HG02571 (cell line): ENCODE results near the gene MFN1.

Experiments
- ATAC-seq: cut with Tn5 transposase; IDR thresholded peaks from one replicate; pipeline ENCODE4 v1.9.1; 2021; ENCODE audit warnings: mild to moderate bottlenecking, moderate library complexity; ENCODE audit not compliant: unreplicated experiment

Gene MFN1

DNA sequence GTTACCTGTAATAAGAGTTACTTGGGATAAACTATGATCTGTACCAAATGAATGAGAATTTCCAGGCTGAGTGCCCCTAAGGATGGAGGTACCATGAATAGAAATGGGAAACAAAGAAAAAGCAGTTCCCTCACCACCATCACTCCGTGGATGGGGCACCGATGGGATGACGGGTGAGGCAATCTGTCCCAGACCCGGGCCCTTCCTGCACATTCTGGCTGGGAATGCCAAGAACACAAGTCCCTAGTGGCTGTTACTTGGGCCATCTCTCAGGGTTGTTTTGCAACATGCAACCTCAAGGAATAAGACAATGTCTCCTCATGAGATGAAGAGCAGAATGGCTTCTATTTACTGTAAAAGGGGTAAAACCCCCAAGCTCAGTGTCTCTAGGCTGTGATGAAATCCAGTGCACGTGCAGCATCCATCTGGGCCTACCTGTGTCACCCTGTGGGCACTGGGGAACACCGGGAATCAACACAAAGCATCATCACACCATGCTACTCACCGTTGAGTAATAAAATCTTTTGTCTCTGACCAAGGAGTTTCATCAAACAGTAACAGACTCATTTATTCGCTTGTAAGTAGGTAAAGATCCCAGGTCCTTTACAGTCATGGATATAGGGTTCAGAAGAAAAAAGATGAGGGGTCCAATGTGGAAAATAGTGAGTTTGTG, 81.5 kb downstream of the MFN1 start:
- ATAC-seq: no peak

DNA sequence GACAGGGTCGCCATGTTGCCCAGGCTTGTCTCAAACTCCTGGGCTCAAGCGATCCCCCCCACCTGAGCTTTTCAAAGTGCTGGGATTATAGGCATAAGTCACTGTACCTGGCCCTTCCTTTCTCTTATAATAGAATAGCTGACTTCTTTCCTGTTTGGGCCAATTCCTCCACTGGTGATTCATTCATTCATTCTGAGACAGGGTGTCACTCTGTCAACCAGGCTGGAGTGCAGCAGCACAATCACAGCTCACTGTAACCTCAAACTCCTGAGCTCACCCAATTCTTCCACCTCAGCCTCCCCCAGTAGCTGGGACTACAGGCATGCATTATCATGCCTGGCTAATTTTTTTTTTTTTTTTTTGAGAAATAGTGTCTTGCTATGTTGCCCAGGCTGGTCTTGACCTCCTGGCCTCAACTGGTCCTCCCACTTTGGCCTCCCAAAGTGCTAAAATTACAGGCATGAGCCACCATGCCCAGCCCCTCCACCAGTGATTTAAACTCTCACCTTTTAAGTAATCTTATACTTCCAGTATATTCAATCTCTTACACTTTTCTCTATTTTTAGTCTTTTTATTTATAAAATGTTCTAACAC, 82.9 kb downstream of the MFN1 start:
- no peak for ATAC-seq

DNA sequence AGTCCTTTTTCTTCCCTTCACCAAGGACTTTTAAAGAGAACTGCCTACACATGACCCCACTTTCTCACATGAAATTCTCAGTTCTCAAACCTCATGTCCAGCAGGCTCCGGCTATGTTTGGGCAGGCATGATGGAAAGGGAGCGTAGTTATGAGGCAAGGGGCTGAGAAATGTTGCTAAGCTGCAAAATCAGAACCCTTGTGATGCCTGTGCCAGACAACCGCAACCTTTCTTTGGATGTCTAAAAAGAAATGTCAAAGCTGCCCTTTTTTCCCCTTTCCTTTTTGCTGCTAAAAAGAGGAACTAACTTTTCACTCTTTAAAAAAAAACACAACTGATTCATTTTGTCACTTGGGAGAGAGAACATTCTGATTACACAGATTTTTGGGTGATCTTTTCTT, 84.5 kb downstream of the MFN1 start:
- ATAC-seq: peak; percentile 67

DNA sequence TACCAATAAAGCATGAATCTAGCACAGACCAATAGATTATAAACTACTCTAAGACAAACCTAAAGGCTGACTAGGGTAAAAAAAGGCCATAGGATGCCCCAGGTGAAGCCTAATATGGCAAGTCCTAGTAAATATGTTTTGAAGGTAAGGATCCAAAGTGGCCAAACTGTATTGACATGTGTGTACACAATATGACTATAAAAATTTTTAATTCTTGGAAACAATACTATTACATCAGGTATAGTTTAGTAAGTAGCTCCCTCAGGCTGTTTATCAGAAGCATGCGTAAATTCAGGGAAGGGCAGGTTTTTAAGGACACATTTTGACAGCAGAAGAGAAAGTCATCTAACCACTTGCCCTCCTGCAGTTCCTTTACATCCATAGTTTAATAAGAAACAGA, 84.9 kb downstream of the MFN1 start:
- no peak for ATAC-seq

DNA sequence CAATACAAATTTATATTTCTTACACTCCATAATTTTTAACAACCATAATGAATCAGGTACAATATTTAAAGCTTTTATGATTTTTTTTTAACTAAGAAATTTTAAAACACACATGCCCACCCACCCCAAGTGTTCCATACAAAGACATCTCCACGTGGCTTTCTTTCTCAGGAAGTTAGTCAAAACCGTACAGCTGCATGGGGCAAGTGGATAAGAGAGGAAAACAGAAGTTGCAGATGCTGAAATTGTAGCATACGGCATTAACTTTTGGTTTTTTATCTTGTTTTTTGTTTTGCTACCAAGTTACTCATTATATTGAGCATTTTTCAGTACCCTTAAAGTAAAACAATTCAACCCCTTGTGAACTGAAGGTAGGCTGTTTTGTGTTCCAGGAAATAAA, 89.0 kb downstream of the MFN1 start:
- no peak for ATAC-seq

DNA sequence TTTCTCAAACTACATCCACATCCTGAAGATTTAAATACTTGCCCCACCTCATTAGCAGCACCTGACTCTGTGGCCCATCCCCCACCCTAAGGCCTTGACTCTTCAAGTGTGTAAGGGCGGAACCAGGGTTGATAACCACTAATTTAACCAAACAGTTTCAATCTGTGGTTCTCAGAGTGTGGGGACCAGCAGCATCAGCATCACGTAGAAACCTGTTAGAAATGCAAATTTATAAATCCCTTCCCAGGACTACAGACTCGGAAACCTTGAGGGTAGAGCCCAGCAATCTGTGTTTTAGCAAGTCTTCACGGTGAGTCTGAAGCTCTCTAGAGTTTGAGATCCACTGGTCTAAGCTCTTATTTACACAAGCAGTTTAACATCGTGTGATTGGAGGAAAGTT, 91.3 kb downstream of the MFN1 start:
- peak; percentile 75 for ATAC-seq
